GM18951 (cell line): ENCODE data around the gene IYD.

Experiments used
- POLR2A ChIP-seq: IDR thresholded peaks from 4 replicates; pipeline ENCODE4 v1.6.1; 2011; ENCODE audit warnings: mild to moderate bottlenecking; ENCODE audit not compliant: insufficient read length, insufficient read depth; ENCODE audit errors: extremely low read depth
- in situ Hi-C: fragments of 300-500 bp; cut with MboI; formaldehyde crosslinking; loops from one replicate; pipeline ENCODE4 v1.12.0; 2022; ENCODE audit warnings: low sequenced_read_pairs, mixed read lengths, inconsistent platforms; ENCODE audit not compliant: unreplicated experiment

The IYD gene

GRCh38 chr6:150413781-150414281 lies 45.0 kb downstream of the IYD start:
- no peak for TF ChIP-seq POLR2A
- in situ Hi-C loops, result no loop called here

DNA sequence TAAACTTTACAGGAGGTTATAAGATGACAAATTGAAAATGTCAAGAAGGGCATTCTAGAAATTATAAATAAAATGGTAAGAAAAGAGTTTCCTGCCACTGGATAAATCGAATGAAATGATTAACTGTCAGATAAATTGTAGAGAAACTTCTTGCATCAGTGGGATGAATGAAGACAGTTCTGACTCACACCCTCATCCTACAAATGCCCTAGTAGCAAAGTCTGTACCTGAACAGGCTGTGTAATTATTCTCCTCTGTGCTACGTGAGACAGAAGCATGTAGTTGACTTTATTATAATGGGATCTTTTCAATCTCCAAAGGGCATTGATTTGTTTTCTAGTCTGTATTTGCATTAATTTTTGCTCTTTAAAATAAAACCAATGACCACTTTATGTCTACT lies 47.3 kb downstream of the IYD start:
- TF ChIP-seq POLR2A, result no peak
- in situ Hi-C loops, result loop anchor here (5.0 kb wide), 1 partner anchor 396 kb away; no protein-coding TSS in a partner anchor

DNA sequence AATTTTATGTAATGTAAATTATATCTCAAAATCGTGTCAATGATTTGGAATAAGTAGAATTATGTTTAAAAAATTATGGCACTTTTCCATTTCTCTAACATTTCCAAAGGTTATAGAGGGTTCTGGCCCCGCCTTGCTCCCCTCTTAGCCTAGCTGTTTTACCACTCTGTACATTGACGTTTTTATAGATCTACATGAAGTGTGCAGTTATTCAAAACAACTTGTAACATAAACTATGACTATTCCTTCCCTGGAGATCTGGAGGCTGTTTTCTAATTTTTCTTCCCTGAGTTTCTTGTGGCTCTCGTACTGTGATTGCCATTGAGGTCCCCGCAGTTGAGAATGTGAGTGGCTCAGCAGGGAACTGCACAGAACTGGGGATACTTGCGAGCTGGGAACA lies 48.4 kb downstream of the IYD start:
- in situ Hi-C loops, result loop anchor here (5.0 kb wide), 1 partner anchor 395 kb away; no protein-coding TSS in a partner anchor
- no peak for TF ChIP-seq POLR2A

- in situ Hi-C loops, result loop anchor here (5.0 kb wide), 1 partner anchor 394 kb away; no protein-coding TSS in a partner anchor
- no peak for TF ChIP-seq POLR2A
These were observed 49.4 kb downstream of the IYD start for GRCh38 chr6:150417899-150418826.

- in situ Hi-C loops, result loop anchor here (5.0 kb wide), 1 partner anchor 393 kb away; no protein-coding TSS in a partner anchor
- no peak for TF ChIP-seq POLR2A
These were observed 50.2 kb downstream of the IYD start for GRCh38 chr6:150418827-150419594.

GRCh38 chr6:150420428-150420827 lies 51.6 kb downstream of the IYD start:
- in situ Hi-C loops, result no loop called here
- no peak for TF ChIP-seq POLR2A

DNA sequence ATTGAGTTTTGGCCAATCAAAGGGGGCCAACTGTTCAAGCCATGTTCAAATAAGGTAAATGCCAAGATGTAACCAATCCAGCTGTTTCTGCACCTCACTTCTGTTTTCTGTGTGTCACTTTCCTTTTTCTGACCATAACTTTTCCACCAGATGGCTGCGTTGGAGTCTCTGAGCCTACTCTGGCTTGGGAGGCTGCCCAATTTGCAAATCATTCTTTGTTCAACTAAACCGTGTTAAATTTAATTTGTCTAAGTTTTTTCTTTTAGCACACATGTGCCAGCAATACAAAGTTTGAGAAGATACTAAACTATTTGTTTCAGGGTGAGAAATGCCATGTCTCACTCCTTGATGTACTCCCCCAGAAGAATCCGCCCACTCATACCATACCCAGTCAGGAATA lies 52.1 kb downstream of the IYD start:
- in situ Hi-C loops, result no loop called here
- no peak for TF ChIP-seq POLR2A

DNA sequence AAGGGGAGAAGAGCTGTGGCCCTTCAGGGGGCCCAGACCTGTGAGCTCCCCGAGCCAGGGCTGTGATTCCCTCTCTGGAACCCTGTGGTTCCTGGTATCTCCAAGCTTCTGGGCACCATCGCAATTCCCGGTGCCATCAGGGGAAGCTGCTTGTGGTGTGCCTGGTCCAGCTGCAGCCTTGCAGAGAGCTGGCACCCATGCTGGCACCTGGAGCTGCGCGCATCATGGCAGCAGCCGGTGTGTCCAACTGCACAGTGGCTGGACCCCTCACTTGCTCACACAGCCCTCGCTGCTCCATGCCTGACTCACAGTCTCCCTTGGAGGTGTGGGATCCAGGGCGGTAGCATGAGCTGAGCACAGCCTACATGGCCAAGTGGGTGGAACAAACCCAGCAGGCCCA lies 56.7 kb downstream of the IYD start:
- TF ChIP-seq POLR2A, result no peak

GRCh38 chr6:150426198-150426597 lies 57.4 kb downstream of the IYD start:
- in situ Hi-C loops, result no loop called here
- TF ChIP-seq POLR2A, result no peak

More for the DNA sequence above, 56.7 kb downstream of the IYD start:
- in situ Hi-C loops, result no loop called here

- no peak for TF ChIP-seq POLR2A
- in situ Hi-C loops, result no loop called here
These were observed 58.3 kb downstream of the IYD start for GRCh38 chr6:150427037-150427602.

DNA sequence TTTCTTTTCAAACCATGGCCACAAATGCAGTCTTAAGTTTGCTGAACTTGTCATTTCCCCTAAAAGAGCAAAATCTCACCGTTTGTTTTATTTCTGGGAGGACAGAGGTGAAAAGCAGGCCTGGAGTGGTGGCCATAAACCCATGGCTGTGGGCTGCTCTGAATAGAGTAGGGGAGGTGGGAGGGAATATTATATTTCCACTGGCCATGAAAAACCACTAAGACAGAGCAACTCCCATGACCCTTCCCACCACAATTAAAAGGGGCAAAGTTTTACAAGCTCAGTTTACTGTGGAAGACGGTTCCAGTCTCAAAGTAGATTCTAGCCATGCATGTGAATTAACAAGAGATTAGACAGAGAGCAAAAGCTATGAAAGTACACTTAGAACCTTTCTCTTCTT lies 59.0 kb downstream of the IYD start:
- TF ChIP-seq POLR2A, result no peak
- in situ Hi-C loops, result no loop called here

DNA sequence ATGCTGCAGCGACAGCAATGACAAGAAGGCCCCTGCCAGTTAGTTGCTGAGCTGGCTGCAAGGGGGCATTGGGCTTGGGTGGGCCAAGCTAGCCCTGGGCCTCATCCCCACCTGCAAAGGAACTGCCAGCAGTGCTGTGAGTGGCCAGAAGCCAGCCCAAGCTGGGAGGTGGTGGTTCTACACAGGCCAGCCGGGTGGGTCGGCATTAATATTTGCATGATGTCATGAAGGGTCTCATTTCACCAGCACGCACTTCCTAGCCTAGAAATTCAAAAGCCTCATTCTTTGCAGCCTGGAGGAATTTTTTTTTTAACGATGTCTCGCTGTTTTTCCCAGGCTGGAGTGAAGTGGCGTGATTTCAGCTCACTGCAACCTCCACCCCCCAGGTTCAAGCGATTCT lies 62.0 kb downstream of the IYD start:
- in situ Hi-C loops, result no loop called here
- no peak for TF ChIP-seq POLR2A

DNA sequence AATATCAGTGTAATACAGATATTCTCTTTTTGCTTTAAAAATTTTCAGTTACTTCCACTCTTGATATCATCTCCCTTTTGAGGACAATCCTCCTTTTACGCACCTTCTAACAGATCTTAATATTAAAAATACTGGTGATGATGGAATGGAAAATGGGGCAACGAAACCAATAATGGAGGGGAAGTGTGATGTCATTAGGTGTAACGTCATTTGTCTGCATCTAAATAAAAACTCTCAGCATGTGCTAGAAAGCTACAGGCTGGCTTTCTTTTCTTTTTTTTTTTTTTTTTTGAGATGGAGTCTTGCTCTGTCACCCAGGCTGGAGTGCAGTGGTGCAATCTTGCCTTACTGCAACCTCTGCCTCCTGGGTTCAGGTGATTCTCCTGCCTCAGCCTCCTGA lies 66.5 kb downstream of the IYD start:
- TF ChIP-seq POLR2A, result no peak
- in situ Hi-C loops, result no loop called here
